A172 (cell line): ENCODE measurements around the gene FAM210A. TPM values are rescaled to one million over a fixed set of nuclear protein-coding genes. Genes with fewer than 3 reads are reported as not detected.
A peak's percentile ranks its signal among the peaks of the same experiment; 100 is the strongest.
"Not testable (repeated sequence)": the region's sequence is repeated elsewhere in the genome, so short reads cannot be mapped to it uniquely, and the experiment has no call there.

Source experiments
- DNase-seq: peaks from one replicate; pipeline ENCODE4 v3.0.0-alpha.2; 2015; ENCODE audit warnings: low spot score
- total RNA-seq: library from RNA; depleted of rRNA; stranded (reverse); fragments of >200 nt; shearing (Covaris generic); gene quantifications from 2 replicates; pipeline ENCODE4 v1.2.3, GENCODE V29; 2014

The FAM210A gene
- total RNA-seq, 1 experiment from 2014 or later, result 48.7 TPM

- peak; percentile 34 for DNase-seq
Observed at GRCh38 chr18:13703899-13704298, 22.5 kb downstream of the FAM210A start.

GRCh38 chr18:13700153-13700552 lies 26.2 kb downstream of the FAM210A start:
- no peak for DNase-seq

GRCh38 chr18:13696961-13697360 lies 29.4 kb downstream of the FAM210A start:
- DNase-seq, result no peak

- DNase-seq, result not testable (repeated sequence)
Observed at GRCh38 chr18:13695337-13695736, 31.0 kb downstream of the FAM210A start.

GRCh38 chr18:13690060-13690459 lies 36.3 kb downstream of the FAM210A start:
- DNase-seq, result not testable (repeated sequence)

GRCh38 chr18:13688191-13689136 lies 37.9 kb downstream of the FAM210A start:
- DNase-seq, result no peak

GRCh38 chr18:13684546-13684945 lies 41.8 kb downstream of the FAM210A start:
- DNase-seq, result no peak

- no peak for DNase-seq
Observed at GRCh38 chr18:13681701-13682100, 44.7 kb downstream of the FAM210A start.

GRCh38 chr18:13680612-13681011 lies 45.7 kb downstream of the FAM210A start:
- DNase-seq, result no peak

GRCh38 chr18:13677350-13677749 lies 49.0 kb downstream of the FAM210A start:
- not testable (repeated sequence) for DNase-seq

- DNase-seq, result no peak
Observed at GRCh38 chr18:13676471-13676870, 49.9 kb downstream of the FAM210A start.

GRCh38 chr18:13672657-13673056 lies 53.7 kb downstream of the FAM210A start:
- DNase-seq, result no peak

- DNase-seq, result no peak
Observed at GRCh38 chr18:13661779-13662256, 64.5 kb downstream of the FAM210A start.

GRCh38 chr18:13661051-13661778 lies 65.1 kb downstream of the FAM210A start:
- DNase-seq, result no peak

- no peak for DNase-seq
Observed at GRCh38 chr18:13660510-13660909, 65.8 kb downstream of the FAM210A start.

GRCh38 chr18:13658436-13659204 lies 67.7 kb downstream of the FAM210A start:
- no peak for DNase-seq

GRCh38 chr18:13657974-13658373 lies 68.4 kb downstream of the FAM210A start:
- no peak for DNase-seq

- DNase-seq, result no peak
Observed at GRCh38 chr18:13653746-13654433, 72.5 kb downstream of the FAM210A start.

GRCh38 chr18:13649397-13650390 lies 76.7 kb downstream of the FAM210A start:
- no peak for DNase-seq

- DNase-seq, result no peak
Observed at GRCh38 chr18:13647761-13648160, 78.6 kb downstream of the FAM210A start.
